D721Med (cell line): ENCODE measurements around the gene PGM1.

Experiments used
- DNase-seq: peaks from one replicate; pipeline ENCODE4 v3.0.0; 2011; ENCODE audit warnings: low spot score; ENCODE audit not compliant: insufficient read length
- FAIRE-seq: peaks from 2 replicates; lab custom pipeline; 2011; peaks lifted over from hg19 to GRCh38; lab: Jason Lieb, UNC
- TF ChIP-seq, protein P1 (sequence below): IDR thresholded peaks from 2 replicates; pipeline ENCODE4 v1.5.1; 2012; ENCODE audit warnings: mild to moderate bottlenecking, control low read depth; ENCODE audit not compliant: insufficient read depth; ENCODE audit errors: missing control alignments

The PGM1 gene

GRCh38 chr1:63663873-63664272 lies 70.7 kb downstream of the PGM1 start:
- DNase-seq (no peak), FAIRE-seq (no peak)
- TF ChIP-seq, protein P1, sequence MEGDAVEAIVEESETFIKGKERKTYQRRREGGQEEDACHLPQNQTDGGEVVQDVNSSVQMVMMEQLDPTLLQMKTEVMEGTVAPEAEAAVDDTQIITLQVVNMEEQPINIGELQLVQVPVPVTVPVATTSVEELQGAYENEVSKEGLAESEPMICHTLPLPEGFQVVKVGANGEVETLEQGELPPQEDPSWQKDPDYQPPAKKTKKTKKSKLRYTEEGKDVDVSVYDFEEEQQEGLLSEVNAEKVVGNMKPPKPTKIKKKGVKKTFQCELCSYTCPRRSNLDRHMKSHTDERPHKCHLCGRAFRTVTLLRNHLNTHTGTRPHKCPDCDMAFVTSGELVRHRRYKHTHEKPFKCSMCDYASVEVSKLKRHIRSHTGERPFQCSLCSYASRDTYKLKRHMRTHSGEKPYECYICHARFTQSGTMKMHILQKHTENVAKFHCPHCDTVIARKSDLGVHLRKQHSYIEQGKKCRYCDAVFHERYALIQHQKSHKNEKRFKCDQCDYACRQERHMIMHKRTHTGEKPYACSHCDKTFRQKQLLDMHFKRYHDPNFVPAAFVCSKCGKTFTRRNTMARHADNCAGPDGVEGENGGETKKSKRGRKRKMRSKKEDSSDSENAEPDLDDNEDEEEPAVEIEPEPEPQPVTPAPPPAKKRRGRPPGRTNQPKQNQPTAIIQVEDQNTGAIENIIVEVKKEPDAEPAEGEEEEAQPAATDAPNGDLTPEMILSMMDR: no peak

GRCh38 chr1:63664742-63665141 lies 71.5 kb downstream of the PGM1 start:
- TF ChIP-seq, protein P1: no peak
- DNase-seq (no peak), FAIRE-seq (no peak)

DNA sequence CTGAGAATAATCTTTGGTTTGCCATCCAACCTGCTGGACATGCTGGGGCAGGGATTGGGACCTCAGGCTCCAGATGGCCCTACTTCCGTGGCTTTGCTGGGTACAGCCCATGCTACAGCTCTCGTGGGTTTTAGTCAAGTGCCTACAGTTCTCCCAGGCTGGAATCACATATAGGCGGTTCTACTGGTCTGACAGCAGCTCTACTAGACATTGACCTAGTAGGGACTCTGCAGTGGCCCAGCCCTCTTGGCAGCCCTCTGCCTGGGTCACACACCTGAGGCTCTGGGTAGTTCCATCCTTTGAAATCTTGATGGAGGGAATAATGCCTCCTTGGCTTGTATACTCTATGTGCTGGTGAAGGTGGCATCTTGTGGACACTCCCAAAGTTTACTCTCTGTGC lies 72.2 kb downstream of the PGM1 start:
- DNase-seq (no peak), FAIRE-seq (no peak)
- TF ChIP-seq, protein P1: no peak

- DNase-seq: no peak
- no peak for FAIRE-seq
- TF ChIP-seq, protein P1: no peak
Measured at GRCh38 chr1:63665824-63666223, 72.6 kb downstream of the PGM1 start.

GRCh38 chr1:63668298-63668697 lies 75.1 kb downstream of the PGM1 start:
- TF ChIP-seq, protein P1: no peak
- FAIRE-seq (no peak), DNase-seq (no peak)

DNA sequence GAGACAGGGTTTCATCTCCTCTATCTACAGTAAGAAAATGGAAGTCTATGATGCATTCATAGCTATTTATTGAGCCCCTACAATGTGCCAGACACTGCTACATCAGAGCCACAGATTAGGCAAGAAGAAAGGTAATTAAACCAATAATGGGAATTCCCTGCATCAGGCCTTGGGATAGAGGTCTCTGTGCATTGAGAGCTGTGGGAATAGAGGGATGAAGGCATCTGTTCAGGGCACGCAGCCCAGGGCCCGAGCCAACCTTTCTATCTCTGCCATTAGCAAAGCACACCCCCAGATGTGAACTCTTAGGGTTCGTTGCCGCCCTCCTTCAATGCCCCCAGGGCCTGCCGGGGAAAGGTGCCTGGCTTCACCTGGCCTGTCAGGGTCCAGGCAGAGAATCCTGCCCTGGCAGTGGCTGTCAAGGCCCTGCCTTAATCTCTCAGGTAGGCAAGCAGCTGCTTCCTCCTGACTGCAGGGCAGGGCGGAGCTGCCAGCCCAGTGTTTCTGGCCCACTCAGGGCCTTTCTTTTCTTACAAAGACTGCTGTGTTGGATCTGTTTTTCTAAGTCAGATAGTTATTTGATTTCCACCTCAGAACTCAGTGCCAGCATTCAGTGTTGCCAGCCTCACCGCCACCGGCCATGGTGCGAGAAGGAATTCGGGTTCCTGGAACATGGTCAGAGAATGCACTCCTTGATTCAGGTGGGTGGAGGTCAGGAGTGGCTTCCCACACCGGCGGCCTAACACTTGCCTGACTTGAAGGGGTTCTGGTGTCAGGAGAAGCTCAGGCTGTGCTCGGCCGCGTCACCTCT lies 76.1 kb downstream of the PGM1 start:
- TF ChIP-seq, protein P1: no peak
- DNase-seq: no peak
- no peak for FAIRE-seq

GRCh38 chr1:63670164-63670563 lies 77.0 kb downstream of the PGM1 start:
- FAIRE-seq: no peak
- DNase-seq: no peak
- TF ChIP-seq, protein P1: no peak
